NCI-H187 treated with DMSO at 0.1 percent for 48 hours (cell line): Measurements from ENCODE around the gene DCAF12L1.

ENCODE experiments used
- DNase-seq: peaks from one replicate; lab custom pipeline; 2025; lab: John Stamatoyannopoulos, UW

The DCAF12L1 gene

GRCh38 chrX:126552313-126553022 is at the start of gene DCAF12L1:
Gene DCAF12L1, minus strand, starts transcription at chrX:126552814. Its CDS starts 206 bp downstream, at chrX:126552608.
- no peak for DNase-seq

GRCh38 chrX:126580877-126581276 is 28.3 kb upstream of the DCAF12L1 start:
- no peak for DNase-seq

DNA sequence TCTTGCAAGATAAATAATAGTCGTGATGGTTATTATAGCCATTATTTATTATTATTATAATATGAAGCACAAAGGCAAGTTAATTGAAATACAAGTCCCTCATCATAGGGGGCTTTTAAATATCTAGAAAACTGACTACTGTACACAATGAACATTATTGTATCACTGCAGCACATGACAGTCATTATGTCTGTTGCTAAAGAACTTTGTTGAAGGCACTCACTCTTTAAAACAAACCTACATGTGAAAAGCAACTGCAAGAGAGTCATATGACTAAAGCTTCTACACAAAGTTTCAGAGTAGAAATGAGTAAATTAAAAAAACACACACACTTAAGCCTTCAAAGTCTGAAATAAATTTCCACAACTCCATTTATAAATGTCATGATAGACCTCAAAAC is 23.3 kb upstream of the DCAF12L1 start:
- no peak for DNase-seq

DNA sequence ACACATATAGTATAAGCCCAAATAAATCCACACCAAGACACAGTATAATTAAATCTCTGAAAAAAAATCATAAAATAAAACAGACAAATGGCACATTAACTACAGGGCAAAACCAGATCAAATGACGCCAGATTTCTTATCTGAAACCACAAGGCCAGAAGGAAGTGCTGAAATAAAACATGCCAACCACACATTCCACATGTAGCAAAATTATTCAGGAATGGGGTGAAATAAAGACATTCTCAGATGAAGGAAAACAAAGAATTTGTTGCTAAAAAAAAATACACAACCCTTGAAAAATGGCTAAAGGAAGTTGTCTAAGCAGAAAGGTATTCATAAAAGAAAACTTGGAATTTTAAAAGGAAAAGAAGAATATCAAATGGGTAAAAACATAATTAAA is 4.5 kb upstream of the DCAF12L1 start:
- no peak for DNase-seq

- no peak for DNase-seq
These were observed 795 bp downstream of the DCAF12L1 start for GRCh38 chrX:126551725-126552312.

DNA sequence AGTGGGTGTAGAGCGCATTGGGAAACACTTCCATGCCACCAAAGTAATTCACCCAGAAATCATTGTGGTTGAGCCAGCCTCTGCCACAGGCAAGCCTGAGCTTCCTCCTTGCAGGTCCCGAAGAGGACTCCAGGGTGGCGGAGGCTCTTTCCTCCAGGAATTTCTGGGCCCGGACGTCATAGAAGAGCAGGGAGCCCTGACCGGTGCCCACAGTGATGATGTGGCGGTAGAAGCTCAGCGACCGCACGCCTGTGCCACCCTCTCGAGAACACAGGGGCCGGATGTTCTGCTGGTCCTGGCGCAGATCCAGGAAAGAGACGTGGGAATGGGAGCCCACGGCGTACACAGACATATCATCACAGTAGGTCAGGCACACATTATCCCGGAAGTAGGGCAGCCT is 1.3 kb downstream of the DCAF12L1 start:
- DNase-seq: no peak

DNA sequence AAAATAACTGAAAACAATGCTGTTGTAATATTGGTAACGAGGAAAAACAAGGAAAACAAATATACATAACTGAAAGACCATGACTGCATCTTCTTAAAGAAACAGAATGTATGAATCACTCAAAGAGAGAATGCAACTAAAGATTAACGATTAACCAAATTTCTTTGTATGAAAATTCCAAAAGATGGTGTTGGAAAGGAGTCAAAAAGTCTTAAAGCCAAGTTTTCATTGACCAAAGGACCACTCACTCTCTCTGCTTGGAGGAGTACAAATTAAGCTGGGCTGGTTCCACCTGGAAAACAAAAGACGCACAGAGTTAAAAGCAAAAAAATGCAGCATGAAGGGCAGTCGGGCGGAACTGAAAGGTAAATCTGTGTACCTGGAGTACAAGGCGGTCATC is 1.8 kb downstream of the DCAF12L1 start:
- no peak for DNase-seq

DNA sequence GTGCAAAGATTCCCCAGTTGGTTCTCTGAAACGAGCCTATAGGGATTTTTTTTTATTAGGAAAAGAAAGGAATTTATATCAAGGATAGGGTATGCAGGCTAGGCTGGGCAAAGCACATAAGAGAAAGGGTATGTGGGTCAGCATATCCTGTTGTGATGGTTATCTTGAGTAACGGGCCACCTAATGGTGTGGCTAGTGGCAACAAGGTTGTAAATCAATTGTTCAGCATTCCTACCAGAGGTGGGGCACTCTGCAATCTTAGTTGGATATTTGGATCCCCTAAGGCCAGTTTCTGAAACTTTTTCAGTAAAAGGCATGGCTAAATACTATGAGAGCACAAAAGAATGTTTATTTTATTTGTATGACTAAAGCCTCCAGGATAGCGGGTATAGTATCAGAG is 42.7 kb downstream of the DCAF12L1 start:
- DNase-seq: no peak
